ENCODE measurements around the gene BTG2. TPM values are rescaled to one million over a fixed set of nuclear protein-coding genes. Genes with fewer than 3 reads are reported as not detected.
"Not testable (repeated sequence)": the region's sequence is repeated elsewhere in the genome, so short reads cannot be mapped to it uniquely, and the experiment has no call there.

Gene BTG2
- polyA plus RNA-seq, 10 donors: 41.2 to 218 (median 92.7) TPM

DNA sequence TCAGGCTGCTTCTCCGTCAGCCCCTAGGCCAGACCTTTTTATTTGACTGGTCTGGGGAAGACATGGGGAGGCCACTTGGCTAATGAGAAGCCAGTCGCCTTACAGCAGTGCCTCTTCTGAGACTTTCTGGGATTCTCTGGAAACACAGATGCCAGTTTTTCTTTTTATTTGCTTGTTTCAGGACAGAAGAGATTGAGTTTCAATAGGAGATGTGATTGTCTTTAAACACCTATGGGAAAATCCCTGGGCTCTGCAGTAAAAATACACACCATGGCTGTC lies 15.4 kb upstream of the BTG2 start:
- no peak for DNase-seq

DNA sequence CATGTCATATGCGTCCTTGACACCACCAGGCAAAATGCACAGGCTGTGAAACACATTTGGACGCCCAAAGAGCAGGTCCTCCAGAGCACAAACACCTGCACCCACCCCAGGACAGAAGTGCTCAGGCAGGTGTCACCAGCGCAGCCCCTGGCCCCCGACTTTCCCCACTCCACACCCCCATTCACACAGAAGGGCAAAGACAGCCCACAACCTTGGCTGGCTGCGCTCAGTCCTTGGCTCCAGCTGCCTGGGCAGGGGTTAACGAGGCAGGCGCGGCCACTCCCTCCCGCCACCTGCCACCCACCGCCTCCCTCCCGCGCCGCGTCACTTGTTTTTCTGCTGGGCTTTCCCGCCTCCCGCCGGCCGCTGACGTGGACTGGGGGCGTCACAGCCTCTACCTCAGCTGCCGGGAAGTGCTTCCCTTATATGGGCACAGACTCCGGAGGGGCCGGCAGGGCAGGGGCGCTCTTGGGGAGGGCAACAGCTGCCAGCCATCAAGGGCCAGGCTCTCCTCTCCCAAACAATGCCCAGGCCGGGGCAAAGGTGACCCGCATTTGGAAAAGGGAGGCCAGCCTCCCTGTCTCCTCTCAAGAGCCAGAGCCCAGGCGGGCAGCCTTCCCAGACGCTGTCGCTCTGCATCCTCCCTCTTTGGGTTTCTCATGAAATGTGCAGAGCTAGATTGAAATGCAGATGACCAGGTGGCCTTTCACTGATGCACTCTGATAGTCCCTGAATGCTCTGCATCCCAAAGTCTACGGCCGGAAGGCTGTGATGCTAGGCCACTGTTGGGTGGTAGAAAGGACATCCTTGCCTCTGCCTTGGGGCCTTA lies 14.8 kb upstream of the BTG2 start:
- peak; percentile 86 to 96 (median 90) for DNase-seq

DNA sequence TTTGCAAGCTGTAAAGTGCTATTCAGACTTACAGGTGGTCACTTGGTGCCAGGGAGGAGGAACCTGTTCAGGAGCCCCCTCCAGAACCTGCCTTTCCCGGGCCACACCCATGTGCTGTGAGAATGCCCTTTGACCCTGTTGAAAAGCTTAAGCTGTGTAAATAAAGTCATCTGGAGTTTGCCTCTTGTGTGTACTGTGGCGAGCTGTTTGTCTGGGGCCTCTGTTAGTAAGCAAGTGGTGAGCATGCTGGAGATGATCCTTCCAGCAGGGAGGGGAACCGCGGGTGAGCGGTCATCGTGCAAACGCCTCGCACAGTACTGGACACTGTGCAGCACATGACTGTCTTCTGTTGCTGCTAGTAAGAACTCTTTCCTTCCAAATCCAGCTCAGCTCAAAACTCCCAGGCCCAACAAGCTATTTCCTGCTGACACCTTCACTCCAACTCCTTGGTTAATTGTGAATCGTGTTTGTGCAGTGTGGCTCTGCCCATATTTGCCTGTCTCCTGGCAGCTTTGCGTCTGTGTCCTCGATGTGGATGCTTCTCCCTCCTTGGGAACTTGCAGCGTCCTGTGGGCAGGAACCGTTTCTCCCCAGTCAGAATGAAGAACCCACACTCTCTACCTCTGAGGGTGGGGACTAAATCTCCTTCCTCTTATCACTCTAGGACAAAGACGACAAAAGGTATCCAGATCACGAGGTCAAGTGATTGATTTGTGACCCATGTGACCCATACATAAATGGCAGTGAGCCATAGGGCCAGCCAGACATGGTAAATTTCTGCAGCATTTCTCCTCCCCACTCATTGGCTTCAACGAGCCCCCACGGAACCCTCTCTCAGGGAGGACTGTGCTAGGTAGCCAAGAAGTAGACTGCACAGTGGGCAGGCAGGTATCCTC lies 13.9 kb upstream of the BTG2 start:
- DNase-seq: peak in 1 of 3 donors; percentile 55

DNA sequence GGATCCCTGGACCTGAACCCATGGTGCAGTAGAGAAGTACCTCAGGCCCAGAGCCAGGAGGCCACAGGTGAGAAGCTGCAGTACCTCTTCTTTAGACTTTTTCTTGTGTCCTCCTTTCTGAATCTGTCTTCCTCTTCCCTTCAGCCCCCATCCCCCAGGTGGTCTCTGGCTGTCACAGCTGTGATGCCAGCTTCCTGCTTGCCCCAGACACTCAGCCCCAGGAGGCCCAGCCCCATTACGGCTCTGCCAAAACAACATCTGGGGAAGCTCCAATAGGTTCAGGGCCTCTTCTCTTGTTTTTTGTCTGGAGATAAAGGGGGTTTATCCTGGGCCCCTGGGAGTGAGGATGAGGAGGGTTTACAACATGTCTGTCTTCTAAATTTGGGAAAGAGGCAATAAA lies 9.5 kb upstream of the BTG2 start:
- DNase-seq: no peak

DNA sequence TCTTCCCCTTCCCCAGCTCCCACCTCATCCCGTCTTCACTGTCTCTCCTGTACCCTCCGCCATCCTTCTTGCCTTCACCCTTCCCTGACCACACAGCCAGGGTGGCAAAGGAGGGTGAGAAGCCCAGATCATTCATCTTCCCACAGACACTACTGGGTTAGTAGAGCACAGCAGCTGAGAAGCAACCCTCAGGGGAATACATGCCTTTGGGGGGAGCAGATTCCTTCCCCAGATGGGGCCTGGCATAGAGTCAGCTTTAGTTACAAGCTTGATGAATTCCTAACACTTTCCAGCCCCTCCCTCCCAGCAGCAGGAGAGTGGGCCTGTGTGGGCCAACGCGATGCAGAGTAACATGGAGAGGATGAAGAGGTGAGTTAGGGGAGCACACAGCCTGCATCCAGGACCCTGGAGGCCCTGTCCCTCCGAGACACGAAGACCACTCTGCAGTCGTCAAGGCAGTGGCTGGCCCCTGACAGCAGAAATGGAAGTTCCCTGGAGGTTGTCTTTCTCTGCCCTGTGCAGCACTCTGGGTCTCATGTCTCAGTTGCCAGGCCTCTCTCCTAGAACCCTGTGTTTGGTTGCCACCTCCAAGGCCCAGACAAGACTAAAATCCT lies 8.8 kb upstream of the BTG2 start:
- DNase-seq: peak in 2 of 3 donors; percentile 46 to 69

DNA sequence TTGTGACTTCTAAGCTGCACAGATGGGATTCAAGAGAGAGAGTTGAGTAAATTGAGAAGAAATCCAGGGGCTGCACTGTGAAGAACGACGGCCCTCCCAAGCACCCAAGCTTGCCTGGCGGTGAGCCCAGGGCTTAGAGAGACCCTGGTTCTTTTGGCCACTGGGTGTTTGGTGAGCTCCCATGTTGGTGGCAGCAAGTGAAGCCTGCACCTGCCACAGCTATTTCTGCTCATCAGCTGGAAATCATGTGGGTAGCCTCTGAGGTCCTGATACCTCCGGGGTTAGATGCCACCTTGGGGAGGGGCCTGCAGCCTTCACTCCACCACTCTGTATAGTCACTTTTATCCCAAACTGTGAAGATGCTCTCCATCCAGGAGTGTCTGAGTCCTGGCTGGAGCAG lies 6.2 kb upstream of the BTG2 start:
- no peak for DNase-seq

DNA sequence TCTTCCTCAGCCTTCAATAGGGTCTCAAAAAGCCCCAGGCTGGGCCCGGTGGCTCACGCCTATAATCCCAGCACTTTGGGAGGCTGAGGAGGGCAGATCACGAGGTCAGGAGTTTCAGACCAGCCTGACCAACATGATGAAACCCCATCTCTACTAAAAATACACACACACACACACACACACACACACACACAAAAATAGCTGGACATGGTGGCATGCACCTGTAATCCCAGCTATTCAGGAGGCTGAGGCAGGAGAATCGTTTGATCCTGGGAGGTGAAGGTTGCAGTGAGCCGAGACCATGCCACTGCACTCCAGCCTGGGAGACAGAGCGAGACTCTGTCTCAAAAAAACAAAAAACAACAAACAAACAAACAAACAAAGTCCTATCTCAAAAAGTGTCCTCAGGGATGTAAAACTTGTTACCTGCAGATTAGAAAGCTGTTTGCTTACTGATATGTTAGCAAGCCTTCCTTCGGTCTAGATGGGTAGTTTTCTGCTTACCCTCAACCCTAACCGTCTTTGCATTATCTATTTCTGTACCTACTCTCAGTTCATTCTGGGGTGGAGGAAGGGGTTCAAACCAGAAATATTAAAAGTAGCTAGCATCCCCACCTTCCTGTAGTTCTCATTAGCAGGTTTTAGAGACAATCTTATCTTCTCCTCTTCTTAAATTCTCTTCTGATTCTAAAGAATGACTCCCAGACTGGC lies 5.4 kb upstream of the BTG2 start:
- not testable (repeated sequence) for DNase-seq

DNA sequence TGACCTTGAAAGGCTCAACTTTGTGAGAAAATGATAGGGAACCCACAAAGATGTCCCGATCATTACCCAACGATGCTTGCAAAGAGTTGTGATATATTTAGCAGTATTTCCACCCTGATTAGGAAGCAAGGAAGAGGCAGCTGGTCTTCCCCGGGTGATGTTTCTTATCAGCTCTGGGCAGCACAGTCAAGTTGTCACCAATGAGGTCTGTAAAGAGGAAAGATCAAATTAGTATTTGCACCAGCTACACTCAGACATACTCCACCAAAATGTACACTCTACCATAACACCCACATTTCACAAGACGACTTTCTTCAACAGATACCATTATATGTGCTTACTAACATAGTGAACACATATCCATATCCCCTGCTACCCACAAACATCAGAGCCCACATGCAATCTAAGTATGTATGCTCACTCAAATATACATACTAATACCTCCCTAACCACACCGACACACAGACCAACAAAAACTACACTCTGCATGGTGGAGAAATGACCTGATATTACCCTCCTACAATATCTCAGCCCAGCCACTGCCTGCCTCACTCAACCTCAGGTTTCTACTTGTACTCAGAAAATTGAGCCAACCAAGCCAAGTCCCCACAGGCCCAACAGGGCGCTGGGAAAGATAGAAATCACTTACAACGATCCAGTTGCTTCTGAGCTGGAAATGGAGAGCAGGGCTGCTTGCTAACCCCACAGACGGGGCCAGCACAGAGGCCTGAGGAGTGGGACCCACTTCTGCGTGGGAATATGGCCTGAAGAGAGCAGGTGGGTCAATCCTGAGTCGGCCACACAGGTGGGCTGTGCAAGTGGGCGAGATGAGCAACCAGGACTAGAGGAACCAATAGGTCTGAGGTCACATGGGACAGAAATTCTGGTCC lies 4.6 kb upstream of the BTG2 start:
- no peak for DNase-seq

DNA sequence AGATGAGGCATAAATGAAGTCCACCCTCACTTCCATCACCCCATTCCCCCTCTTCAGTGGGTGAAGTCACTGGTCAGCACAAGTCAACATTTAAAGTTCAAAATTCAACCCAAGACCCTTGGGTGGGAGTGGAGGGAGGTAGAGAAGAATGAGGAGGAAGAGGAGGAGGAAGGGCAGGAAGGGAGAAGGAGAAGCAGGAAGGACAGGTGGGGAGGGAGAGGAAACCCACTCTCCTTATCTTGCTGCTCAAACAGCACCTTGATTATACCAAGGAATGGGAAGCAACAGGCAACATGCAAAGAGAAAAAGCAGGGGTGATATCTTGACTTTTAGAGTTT lies 4.0 kb upstream of the BTG2 start:
- no peak for DNase-seq

DNA sequence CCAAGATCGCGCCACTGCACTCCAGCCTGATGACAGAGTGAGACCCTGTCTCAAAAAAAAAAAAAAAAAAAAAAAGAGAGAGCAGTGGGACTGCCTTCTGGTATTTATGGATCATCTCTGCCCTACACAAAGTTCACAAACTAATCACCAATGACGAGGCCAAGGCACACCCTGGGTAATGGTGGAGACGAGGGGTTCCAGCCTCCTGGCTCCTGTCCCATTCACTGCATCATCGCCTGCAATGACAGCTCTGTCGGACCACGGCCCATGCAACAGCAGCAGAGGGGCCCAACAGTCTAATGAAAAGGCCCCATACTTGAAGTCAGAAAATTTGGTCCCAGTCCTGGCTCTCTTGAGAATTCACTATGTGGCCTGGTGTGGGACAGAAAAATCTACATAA lies 2.9 kb upstream of the BTG2 start:
- DNase-seq: no peak

DNA sequence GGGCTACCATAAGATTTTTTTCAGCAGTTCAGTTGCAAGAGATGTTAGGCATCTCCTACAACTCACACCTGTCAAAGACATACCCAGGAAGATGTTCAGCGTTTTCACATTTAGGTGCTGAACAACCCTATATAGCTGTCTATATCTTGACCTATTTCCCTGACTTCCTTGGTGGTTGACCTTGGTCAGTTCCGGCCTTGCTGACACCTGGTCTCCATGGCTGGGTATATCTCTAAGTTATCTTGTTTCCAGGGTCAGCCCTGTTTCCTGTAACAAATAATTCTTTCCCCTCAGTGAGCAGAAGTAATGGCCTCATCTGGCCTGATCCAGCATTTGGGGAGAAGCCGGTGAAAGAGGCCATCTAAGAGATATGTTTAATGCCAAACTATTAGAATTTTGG lies 2.4 kb upstream of the BTG2 start:
- no peak for DNase-seq

DNA sequence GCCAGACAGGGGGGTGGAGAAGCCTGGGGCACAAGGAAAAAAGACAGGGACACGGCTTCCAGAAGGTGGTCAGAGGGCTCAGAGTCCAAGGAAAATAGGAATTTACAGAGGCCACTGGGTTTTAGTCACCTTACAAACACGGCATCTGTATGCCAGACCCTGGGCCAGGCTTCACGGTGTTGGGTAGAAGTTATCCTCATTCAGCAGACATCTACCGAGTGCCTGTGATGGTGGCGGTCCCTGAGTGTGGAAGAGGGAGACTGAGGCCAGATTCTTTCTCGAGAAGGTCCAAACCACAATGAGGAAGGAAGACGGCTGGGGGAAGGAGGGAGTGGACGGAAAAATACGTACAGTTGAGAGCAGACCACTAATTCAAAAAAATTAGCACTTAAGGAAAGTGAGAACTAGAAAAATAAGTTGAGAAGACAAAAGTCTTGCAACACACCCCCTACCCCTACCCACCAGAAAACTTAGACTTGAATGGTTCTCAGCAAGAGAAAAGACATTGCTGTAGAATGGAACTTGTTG lies 864 bp upstream of the BTG2 start:
- DNase-seq: no peak

DNA sequence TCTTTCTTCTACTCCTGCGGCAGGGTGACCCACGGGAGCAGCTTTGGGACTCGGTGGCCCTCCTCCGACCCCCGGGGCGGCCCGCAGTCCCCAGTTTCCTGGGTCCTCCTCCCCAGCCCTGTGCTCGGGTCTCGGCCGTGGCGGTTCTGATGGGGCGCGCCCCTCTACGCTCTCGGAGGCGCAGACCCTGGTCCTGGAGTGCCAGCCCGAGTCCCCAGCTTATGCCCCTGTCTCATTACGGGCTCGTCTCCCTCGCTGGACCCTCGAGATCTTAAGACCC lies 430 bp downstream of the BTG2 start:
- DNase-seq: no peak

DNA sequence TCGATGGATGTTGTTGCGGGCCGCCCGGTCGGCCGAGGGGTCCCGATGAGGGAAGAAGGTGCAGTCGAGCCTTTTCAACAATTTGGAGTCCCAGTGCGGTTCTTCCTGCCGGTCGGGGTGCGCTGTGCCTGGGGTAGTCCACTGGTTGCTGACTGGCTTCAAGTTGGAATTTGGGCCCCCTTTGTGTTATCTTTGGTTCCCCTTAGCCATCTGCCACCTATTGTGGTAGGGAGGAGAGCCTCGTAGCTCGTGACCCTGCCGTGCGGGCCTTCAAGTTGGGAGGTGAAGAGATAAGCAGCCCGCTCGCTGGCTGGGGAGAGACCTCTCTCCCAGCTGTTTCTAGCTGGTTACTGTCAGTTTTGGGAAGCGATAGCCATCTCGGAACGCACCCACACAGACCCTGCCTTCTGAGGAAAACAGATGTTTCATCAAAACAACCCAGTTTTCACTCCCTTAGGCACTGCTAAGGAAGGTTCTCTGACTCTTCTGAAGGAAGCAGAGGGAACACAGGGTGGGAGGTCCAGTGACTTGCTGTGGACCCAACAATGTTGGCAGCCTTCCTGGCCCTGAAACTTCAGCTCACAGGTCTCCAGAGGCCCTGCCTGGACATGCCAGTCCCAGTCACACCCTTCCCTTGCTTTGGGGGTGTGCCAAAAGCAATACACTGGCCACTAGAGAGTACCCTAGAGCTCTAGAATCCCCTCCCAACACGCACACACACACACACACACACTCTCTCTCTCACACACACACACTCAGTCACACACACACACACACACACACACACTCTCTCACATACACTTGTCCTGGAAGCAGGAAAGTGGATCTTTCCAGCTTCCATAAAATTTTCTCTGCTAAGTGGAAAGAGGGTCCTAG lies 1.0 kb downstream of the BTG2 start:
- peak; percentile 84 to 92 (median 85) for DNase-seq

DNA sequence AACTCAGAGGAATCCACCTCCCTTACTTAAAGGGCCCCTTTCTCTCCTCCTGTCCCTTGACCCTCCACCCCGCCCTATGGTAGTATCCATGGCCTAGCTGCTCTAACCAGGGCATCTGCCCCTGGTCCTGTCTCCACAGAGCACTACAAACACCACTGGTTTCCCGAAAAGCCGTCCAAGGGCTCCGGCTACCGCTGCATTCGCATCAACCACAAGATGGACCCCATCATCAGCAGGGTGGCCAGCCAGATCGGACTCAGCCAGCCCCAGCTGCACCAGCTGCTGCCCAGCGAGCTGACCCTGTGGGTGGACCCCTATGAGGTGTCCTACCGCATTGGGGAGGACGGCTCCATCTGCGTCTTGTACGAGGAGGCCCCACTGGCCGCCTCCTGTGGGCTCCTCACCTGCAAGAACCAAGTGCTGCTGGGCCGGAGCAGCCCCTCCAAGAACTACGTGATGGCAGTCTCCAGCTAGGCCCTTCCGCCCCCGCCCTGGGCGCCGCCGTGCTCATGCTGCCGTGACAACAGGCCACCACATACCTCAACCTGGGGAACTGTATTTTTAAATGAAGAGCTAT lies 1.7 kb downstream of the BTG2 start:
- DNase-seq: no peak

DNA sequence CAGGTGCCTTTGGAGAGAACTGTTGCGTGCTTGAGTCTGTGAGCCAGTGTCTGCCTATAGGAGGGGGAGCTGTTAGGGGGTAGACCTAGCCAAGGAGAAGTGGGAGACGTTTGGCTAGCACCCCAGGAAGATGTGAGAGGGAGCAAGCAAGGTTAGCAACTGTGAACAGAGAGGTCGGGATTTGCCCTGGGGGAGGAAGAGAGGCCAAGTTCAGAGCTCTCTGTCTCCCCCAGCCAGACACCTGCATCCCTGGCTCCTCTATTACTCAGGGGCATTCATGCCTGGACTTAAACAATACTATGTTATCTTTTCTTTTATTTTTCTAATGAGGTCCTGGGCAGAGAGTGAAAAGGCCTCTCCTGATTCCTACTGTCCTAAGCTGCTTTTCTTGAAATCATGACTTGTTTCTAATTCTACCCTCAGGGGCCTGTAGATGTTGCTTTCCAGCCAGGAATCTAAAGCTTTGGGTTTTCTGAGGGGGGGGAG lies 2.4 kb downstream of the BTG2 start:
- peak in 1 of 3 donors; percentile 46 for DNase-seq

DNA sequence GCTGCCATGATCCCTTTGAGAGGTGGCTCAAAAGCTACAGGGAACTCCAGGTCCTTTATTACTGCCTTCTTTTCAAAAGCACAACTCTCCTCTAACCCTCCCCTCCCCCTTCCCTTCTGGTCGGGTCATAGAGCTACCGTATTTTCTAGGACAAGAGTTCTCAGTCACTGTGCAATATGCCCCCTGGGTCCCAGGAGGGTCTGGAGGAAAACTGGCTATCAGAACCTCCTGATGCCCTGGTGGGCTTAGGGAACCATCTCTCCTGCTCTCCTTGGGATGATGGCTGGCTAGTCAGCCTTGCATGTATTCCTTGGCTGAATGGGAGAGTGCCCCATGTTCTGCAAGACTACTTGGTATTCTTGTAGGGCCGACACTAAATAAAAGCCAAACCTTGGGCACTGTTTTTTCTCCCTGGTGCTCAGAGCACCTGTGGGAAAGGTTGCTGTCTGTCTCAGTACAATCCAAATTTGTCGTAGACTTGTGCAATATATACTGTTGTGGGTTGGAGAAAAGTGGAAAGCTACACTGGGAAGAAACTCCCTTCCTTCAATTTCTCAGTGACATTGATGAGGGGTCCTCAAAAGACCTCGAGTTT lies 3.1 kb downstream of the BTG2 start:
- DNase-seq: no peak

DNA sequence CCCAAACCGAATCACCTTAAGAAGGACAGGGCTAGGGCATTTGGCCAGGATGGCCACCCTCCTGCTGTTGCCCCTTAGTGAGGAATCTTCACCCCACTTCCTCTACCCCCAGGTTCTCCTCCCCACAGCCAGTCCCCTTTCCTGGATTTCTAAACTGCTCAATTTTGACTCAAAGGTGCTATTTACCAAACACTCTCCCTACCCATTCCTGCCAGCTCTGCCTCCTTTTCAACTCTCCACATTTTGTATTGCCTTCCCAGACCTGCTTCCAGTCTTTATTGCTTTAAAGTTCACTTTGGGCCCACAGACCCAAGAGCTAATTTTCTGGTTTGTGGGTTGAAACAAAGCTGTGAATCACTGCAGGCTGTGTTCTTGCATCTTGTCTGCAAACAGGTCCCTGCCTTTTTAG lies 3.6 kb downstream of the BTG2 start:
- no peak for DNase-seq
